Mesendoderm (in vitro differentiated cells): Measurements from ENCODE around the gene AIG1.

Experiments used
- DNase-seq: peaks from one replicate; pipeline ENCODE4 v3.0.0; 2013
- H2AK5ac ChIP-seq: 2 replicates; pipeline ENCODE4 v1.6.1; 2013; ENCODE audit warnings: low read length, inconsistent platforms
- H2BK120ac ChIP-seq: 2 replicates; pipeline ENCODE4 v1.6.1; 2013; ENCODE audit warnings: low read depth, mild to moderate bottlenecking, low read length, moderate library complexity, mixed read lengths
- H2BK15ac ChIP-seq: replicated peaks from 2 replicates; pipeline ENCODE4 v1.6.1; 2013; ENCODE audit warnings: low read depth, mild to moderate bottlenecking, moderate library complexity
- H2BK5ac ChIP-seq: 2 replicates; pipeline ENCODE4 v1.6.1; 2013; ENCODE audit warnings: low read length, inconsistent platforms
- H3K18ac ChIP-seq: 2 replicates; pipeline ENCODE4 v1.6.1; 2013; ENCODE audit warnings: mild to moderate bottlenecking, low read length, mixed read lengths
- H3K23ac ChIP-seq: one replicate; pipeline ENCODE4 v1.6.1; 2013; ENCODE audit warnings: low read length
- H3K27ac ChIP-seq: 2 replicates; pipeline ENCODE4 v1.5.1; 2013; ENCODE audit warnings: low read depth, mild to moderate bottlenecking, inconsistent platforms, low read length, moderate library complexity
- H3K27me3 ChIP-seq: 2 replicates; pipeline ENCODE4 v1.6.1; 2013; ENCODE audit warnings: low read length, control low read depth, mild to moderate bottlenecking, inconsistent platforms; ENCODE audit not compliant: insufficient read depth, poor library complexity
- H3K36me3 ChIP-seq: 2 replicates; pipeline ENCODE4 v1.6.1; 2013; ENCODE audit warnings: low read length, inconsistent platforms; ENCODE audit not compliant: control insufficient read depth, insufficient read depth
- H3K4ac ChIP-seq: one replicate; pipeline ENCODE4 v1.6.1; 2013; ENCODE audit warnings: low read depth, mild to moderate bottlenecking, low read length, moderate library complexity
- H3K4me1 ChIP-seq: 2 replicates; pipeline ENCODE4 v1.6.1; 2013; ENCODE audit warnings: low read depth, low read length, inconsistent platforms; ENCODE audit not compliant: control insufficient read depth
- H3K4me2 ChIP-seq: 2 replicates; pipeline ENCODE4 v1.6.1; 2013; ENCODE audit warnings: low read length
- H3K4me3 ChIP-seq: 2 replicates; pipeline ENCODE4 v1.5.1; 2013; ENCODE audit warnings: mild to moderate bottlenecking, low read length
- H3K56ac ChIP-seq: one replicate; pipeline ENCODE4 v1.6.1; 2013; ENCODE audit warnings: low read length
- H3K79me1 ChIP-seq: 2 replicates; pipeline ENCODE4 v1.6.1; 2013; ENCODE audit warnings: low read length, inconsistent platforms
- H3K79me2 ChIP-seq: 2 replicates; pipeline ENCODE4 v1.6.1; 2013; ENCODE audit warnings: mild to moderate bottlenecking, low read length; ENCODE audit not compliant: control insufficient read depth, insufficient read depth
- H3K9ac ChIP-seq: 2 replicates; pipeline ENCODE4 v1.6.1; 2013; ENCODE audit warnings: low read length, inconsistent platforms
- H4K5ac ChIP-seq: one replicate; pipeline ENCODE4 v1.6.1; 2013; ENCODE audit warnings: low read length
- H4K8ac ChIP-seq: one replicate; pipeline ENCODE4 v1.6.1; 2013; ENCODE audit warnings: low read depth, mild to moderate bottlenecking, control low read depth, low read length, moderate library complexity
- WGBS: extraction: QIAGEN DNeasy Blood & Tissue Kit; methylation state at CpG from one replicate; pipeline ENCODE4 v1.1.7; 2013; ENCODE audit warnings: low lambda C conversion rate, missing lambda C conversion rate; ENCODE audit not compliant: insufficient coverage; ENCODE audit errors: extremely low coverage; 5-methylcytosine and 5-hydroxymethylcytosine counted together

The AIG1 gene

GRCh38 chr6:143155681-143156080 is 95.0 kb downstream of the AIG1 start:
- no peaks in the 10 kb centered on the region for H3K4me1 ChIP-seq
- no peak overlapping the region for H2BK120ac ChIP-seq
- H3K79me2 ChIP-seq, result no peaks in the 10 kb centered on the region
- no peaks in the 10 kb centered on the region for H3K36me3 ChIP-seq
- no peak overlapping the region for H2BK15ac ChIP-seq
- no peaks in the 10 kb centered on the region for H3K79me1 ChIP-seq
- no CpG with 5 or more reads among the region's 1 CpG for WGBS
- no peak overlapping the region for H2AK5ac ChIP-seq
- no peak overlapping the region for H4K5ac ChIP-seq
- no peak overlapping the region for H3K4me2 ChIP-seq
- no peaks in the 10 kb centered on the region for H3K27me3 ChIP-seq
- no peak overlapping the region for H3K4me3 ChIP-seq
- H3K9ac ChIP-seq, result no peak overlapping the region
- DNase-seq, result no peak
- no peak overlapping the region for H3K23ac ChIP-seq
- H3K56ac ChIP-seq, result no peak overlapping the region
- H4K8ac ChIP-seq, result no peak overlapping the region
- H3K4ac ChIP-seq, result no peak overlapping the region
- H2BK5ac ChIP-seq, result no peak overlapping the region
- no peak overlapping the region for H3K27ac ChIP-seq
- no peak overlapping the region for H3K18ac ChIP-seq

DNA sequence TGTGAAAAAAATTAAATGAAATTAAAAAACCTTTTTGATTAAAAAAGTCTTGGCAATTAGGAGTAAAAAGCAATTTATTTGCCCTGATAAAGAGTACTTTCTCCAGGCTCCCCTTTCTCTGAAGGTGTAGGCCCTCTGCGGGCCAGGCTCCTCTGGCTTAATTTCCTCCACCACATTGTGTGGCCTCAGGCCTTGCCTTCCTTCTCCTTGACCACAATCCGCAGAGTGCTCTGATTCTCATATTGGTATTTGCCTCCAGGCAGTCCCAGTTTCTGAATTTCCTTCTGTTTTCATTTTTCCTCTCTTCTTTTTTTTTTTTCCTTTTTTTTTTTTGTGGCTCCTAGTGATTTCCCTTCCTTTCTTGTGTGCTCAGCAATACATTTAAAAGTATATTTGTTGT is 96.4 kb downstream of the AIG1 start:
- Histone ChIP-seq H3K79me2 (no peaks in the 10 kb centered on the region), H3K56ac (no peak overlapping the region), H2AK5ac (no peak overlapping the region), H3K4me3 (no peak overlapping the region), H3K27me3 (no peaks in the 10 kb centered on the region), H3K4me2 (no peak overlapping the region), H2BK15ac (no peak overlapping the region), H3K36me3 (no peaks in the 10 kb centered on the region), H2BK120ac (no peak overlapping the region), H3K4ac (no peak overlapping the region), H2BK5ac (no peak overlapping the region), H3K9ac (no peak overlapping the region), H3K4me1 (no peaks in the 10 kb centered on the region), H4K8ac (no peak overlapping the region), H3K79me1 (no peaks in the 10 kb centered on the region), H3K18ac (no peak overlapping the region), H4K5ac (no peak overlapping the region), H3K23ac (no peak overlapping the region), H3K27ac (no peak overlapping the region)
- DNase-seq, result peak; percentile 11
- WGBS, result no CpG with 5 or more reads among the region's 2 CpGs

DNA sequence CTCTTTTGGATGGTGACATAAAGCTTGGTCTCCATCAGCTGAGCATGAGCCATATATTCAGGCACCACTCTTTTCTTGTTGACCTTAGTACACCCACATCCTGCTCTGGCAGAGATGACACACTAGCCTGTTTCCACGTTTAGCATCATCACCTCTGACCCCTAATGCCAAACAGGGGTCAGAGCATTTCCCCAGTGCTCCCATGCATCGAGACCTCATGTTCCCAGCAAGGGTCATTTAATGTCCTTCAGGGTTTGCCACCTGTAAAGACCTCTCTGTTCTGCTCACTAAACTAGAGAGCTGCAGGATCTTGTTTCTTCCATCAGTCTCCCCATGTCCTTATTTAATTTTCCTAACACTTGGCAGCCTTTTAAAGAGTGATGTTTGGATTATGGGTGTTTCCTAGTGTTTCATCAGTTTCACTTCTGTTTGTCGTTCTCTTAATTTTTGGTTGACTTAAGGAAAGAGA is 97.5 kb downstream of the AIG1 start:
- H3K4ac ChIP-seq, result no peak overlapping the region
- H3K27me3 ChIP-seq, result no peaks in the 10 kb centered on the region
- WGBS, result no CpG with 5 or more reads among the region's 3 CpGs
- H3K56ac ChIP-seq, result no peak overlapping the region
- H2BK15ac ChIP-seq, result no peak overlapping the region
- no peaks in the 10 kb centered on the region for H3K79me2 ChIP-seq
- H3K4me3 ChIP-seq, result no peak overlapping the region
- no peak overlapping the region for H3K23ac ChIP-seq
- H3K4me1 ChIP-seq, result no peaks in the 10 kb centered on the region
- H3K9ac ChIP-seq, result no peak overlapping the region
- H2BK120ac ChIP-seq, result no peak overlapping the region
- no peak overlapping the region for H3K4me2 ChIP-seq
- H2AK5ac ChIP-seq, result no peak overlapping the region
- no peak overlapping the region for H3K18ac ChIP-seq
- DNase-seq, result no peak
- no peaks in the 10 kb centered on the region for H3K36me3 ChIP-seq
- no peak overlapping the region for H4K5ac ChIP-seq
- no peak overlapping the region for H3K27ac ChIP-seq
- H3K79me1 ChIP-seq, result no peaks in the 10 kb centered on the region
- H4K8ac ChIP-seq, result no peak overlapping the region
- H2BK5ac ChIP-seq, result no peak overlapping the region

- Histone ChIP-seq H4K8ac (no peak overlapping the region), H3K18ac (no peak overlapping the region), H2BK120ac (no peak overlapping the region), H3K27ac (no peak overlapping the region), H3K4me3 (no peak overlapping the region), H3K56ac (no peak overlapping the region), H3K79me1 (no peaks in the 10 kb centered on the region), H2BK15ac (no peak overlapping the region), H3K4me2 (no peak overlapping the region), H2AK5ac (no peak overlapping the region), H2BK5ac (no peak overlapping the region), H3K9ac (no peak overlapping the region), H3K79me2 (no peaks in the 10 kb centered on the region), H3K4me1 (no peaks in the 10 kb centered on the region), H3K36me3 (no peaks in the 10 kb centered on the region), H3K23ac (no peak overlapping the region), H4K5ac (no peak overlapping the region), H3K27me3 (no peaks in the 10 kb centered on the region), H3K4ac (no peak overlapping the region)
- WGBS, result no CpG with 5 or more reads among the region's 1 CpG
- no peak for DNase-seq
Measured at GRCh38 chr6:143159001-143159400, 98.3 kb downstream of the AIG1 start.

DNA sequence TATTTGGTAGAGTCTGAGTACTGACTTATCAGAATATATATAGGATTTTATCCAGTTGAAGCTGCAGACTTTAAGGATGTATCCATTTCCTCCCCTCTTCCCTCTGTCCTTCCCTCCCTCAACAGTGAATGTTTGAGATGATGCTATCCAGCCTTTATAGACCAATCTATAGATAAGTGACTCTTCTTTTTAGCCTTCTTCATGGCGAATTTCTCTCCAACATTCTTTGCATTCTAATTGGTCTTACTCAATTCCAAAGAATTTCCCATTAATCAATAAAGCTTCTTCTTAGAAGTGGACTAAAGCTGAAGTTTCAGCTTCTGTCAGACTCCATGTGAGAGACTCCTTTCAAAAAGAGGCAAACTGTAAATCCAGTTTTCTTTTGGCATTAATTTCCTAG is 99.3 kb downstream of the AIG1 start:
- Histone ChIP-seq H4K5ac (no peak overlapping the region), H3K27ac (no peak overlapping the region), H2BK5ac (no peak overlapping the region), H2BK120ac (no peak overlapping the region), H3K56ac (no peak overlapping the region), H3K23ac (no peak overlapping the region), H3K36me3 (no peaks in the 10 kb centered on the region), H4K8ac (no peak overlapping the region), H3K4me2 (no peak overlapping the region), H3K18ac (no peak overlapping the region), H3K27me3 (no peaks in the 10 kb centered on the region), H3K79me2 (no peaks in the 10 kb centered on the region), H2AK5ac (no peak overlapping the region), H3K4me3 (no peak overlapping the region), H3K4ac (no peak overlapping the region), H3K79me1 (no peaks in the 10 kb centered on the region), H3K4me1 (no peaks in the 10 kb centered on the region), H3K9ac (no peak overlapping the region), H2BK15ac (no peak overlapping the region)
- WGBS, result no CpG with 5 or more reads among the region's 1 CpG
- peak; percentile 30 for DNase-seq

GRCh38 chr6:143160439-143161220 is 99.9 kb downstream of the AIG1 start:
- H3K23ac ChIP-seq, result no peak overlapping the region

More at GRCh38 chr6:143160439-143161220, 99.9 kb downstream of the AIG1 start:
- no CpG with 5 or more reads among the region's 1 CpG for WGBS
- no peak overlapping the region for H3K4me2 ChIP-seq
- no peak for DNase-seq
- no peak overlapping the region for H3K18ac ChIP-seq
- H3K4ac ChIP-seq, result no peak overlapping the region
- no peak overlapping the region for H3K4me3 ChIP-seq
- no peak overlapping the region for H4K5ac ChIP-seq
- no peak overlapping the region for H2BK15ac ChIP-seq
- no peak overlapping the region for H3K56ac ChIP-seq
- H3K4me1 ChIP-seq, result no peaks in the 10 kb centered on the region
- no peak overlapping the region for H2BK120ac ChIP-seq
- no peak overlapping the region for H3K27ac ChIP-seq
- no peak overlapping the region for H2AK5ac ChIP-seq
- H3K36me3 ChIP-seq, result no peaks in the 10 kb centered on the region
- no peak overlapping the region for H2BK5ac ChIP-seq
- no peak overlapping the region for H4K8ac ChIP-seq
- H3K27me3 ChIP-seq, result no peaks in the 10 kb centered on the region
- no peak overlapping the region for H3K9ac ChIP-seq
- H3K79me1 ChIP-seq, result no peaks in the 10 kb centered on the region
- no peaks in the 10 kb centered on the region for H3K79me2 ChIP-seq
